ENCODE results near the gene LLGL2.
"Not testable (repeated sequence)": the region's sequence is repeated elsewhere in the genome, so short reads cannot be mapped to it uniquely, and the experiment has no call there.

LLGL2 gene

GRCh38 chr17:75524970-75525805 lies at the start of gene LLGL2:
LLGL2 (plus strand) TSS chr17:75525697; CDS start chr17:75543427, 17,730 bp downstream.
- TF ChIP-seq CTCF (conservative IDR thresholded peaks at IDR 0.05; ENCODE audit: low read depth, low read length), result peak; percentile 12
- peak within 1 kb of the TSS; percentile 59 for H3K4me3 ChIP-seq (ENCODE audit: low read depth, low read length)
- peak; percentile 39 for DNase-seq (ENCODE audit: low read depth)

GRCh38 chr17:75475851-75476250 lies 49.6 kb upstream of the LLGL2 start:
- no peak overlapping the region for H3K4me3 ChIP-seq (ENCODE audit: low read depth, low read length)
- DNase-seq (ENCODE audit: low read depth), result no peak
- TF ChIP-seq CTCF (conservative IDR thresholded peaks at IDR 0.05; ENCODE audit: low read depth, low read length), result no peak

GRCh38 chr17:75476271-75476671 lies 49.2 kb upstream of the LLGL2 start:
- TF ChIP-seq CTCF (conservative IDR thresholded peaks at IDR 0.05; ENCODE audit: low read depth, low read length), result no peak
- peak; percentile 38 for DNase-seq (ENCODE audit: low read depth)
- H3K4me3 ChIP-seq (ENCODE audit: low read depth, low read length), result no peak overlapping the region

- TF ChIP-seq CTCF (conservative IDR thresholded peaks at IDR 0.05; ENCODE audit: low read depth, low read length), result no peak
- DNase-seq (ENCODE audit: low read depth), result no peak
- H3K4me3 ChIP-seq (ENCODE audit: low read depth, low read length), result no peak overlapping the region
These were observed 48.6 kb upstream of the LLGL2 start for GRCh38 chr17:75476752-75477489.

- not testable (repeated sequence) for H3K4me3 ChIP-seq (ENCODE audit: low read depth, low read length); DNase-seq (ENCODE audit: low read depth)
These were observed 48.0 kb upstream of the LLGL2 start for GRCh38 chr17:75477490-75477862.

GRCh38 chr17:75478508-75478907 lies 47.0 kb upstream of the LLGL2 start:
- no peak for TF ChIP-seq CTCF (conservative IDR thresholded peaks at IDR 0.05; ENCODE audit: low read depth, low read length)
- no peak overlapping the region for H3K4me3 ChIP-seq (ENCODE audit: low read depth, low read length)
- DNase-seq (ENCODE audit: low read depth), result peak; percentile 59

GRCh38 chr17:75480281-75480680 lies 45.2 kb upstream of the LLGL2 start:
- no peak for DNase-seq (ENCODE audit: low read depth)
- no peak overlapping the region for H3K4me3 ChIP-seq (ENCODE audit: low read depth, low read length)
- no peak for TF ChIP-seq CTCF (conservative IDR thresholded peaks at IDR 0.05; ENCODE audit: low read depth, low read length)
